SK-N-SH treated with all-trans-retinoic acid at 6 μM for 48 hours (cell line): ENCODE measurements around the gene RASA3.

Source experiments
- ATAC-seq: fragments of 200-7000 bp; cut with Tn5 transposase; 3 replicates; pipeline ENCODE4 v1.9.1; 2020; ENCODE audit warnings: mild to moderate bottlenecking, moderate library complexity
- BACH2 ChIP-seq: fragments of 250-450 bp; sonication (Bioruptor Pico); IDR thresholded peaks from 2 replicates; pipeline ENCODE4 v1.9.0; 2021; ENCODE audit warnings: mild to moderate bottlenecking, borderline replicate concordance
- CSDC2 ChIP-seq: fragments of 250-450 bp; sonication (Bioruptor Pico); IDR thresholded peaks from 2 replicates; pipeline ENCODE4 v1.5.0; 2020; ENCODE audit warnings: mild to moderate bottlenecking, moderate library complexity
- CSRNP3 ChIP-seq: fragments of 250-450 bp; sonication (Bioruptor Pico); IDR thresholded peaks from 2 replicates; pipeline ENCODE4 v1.5.1; 2021; ENCODE audit warnings: mild to moderate bottlenecking, moderate library complexity
- GLIS3 ChIP-seq: fragments of 250-450 bp; sonication (Bioruptor Pico); IDR thresholded peaks from 2 replicates; pipeline ENCODE4 v1.5.0; 2020; ENCODE audit warnings: mild to moderate bottlenecking, moderate library complexity
- ISL1 ChIP-seq: fragments of 250-450 bp; sonication (Bioruptor Pico); IDR thresholded peaks from 2 replicates; pipeline ENCODE4 v2.1.2; 2022; ENCODE audit warnings: mild to moderate bottlenecking, moderate library complexity
- OSR1 ChIP-seq: fragments of 250-450 bp; sonication (Bioruptor Pico); IDR thresholded peaks from 2 replicates; pipeline ENCODE4 v1.8.0; 2022; ENCODE audit warnings: moderate library complexity, mild to moderate bottlenecking, inconsistent platforms
- POU6F1 ChIP-seq: fragments of 250-450 bp; sonication (Bioruptor Pico); IDR thresholded peaks from 2 replicates; pipeline ENCODE4 v1.8.0; 2021; ENCODE audit warnings: low read depth, mild to moderate bottlenecking, moderate library complexity, borderline replicate concordance
- PPARA ChIP-seq: fragments of 250-450 bp; sonication (Bioruptor Pico); IDR thresholded peaks from 2 replicates; pipeline ENCODE4 v1.5.0; 2020; ENCODE audit warnings: mild to moderate bottlenecking, borderline replicate concordance
- RARB ChIP-seq: fragments of 250-450 bp; sonication (Bioruptor Pico); IDR thresholded peaks from 2 replicates; pipeline ENCODE4 v1.8.0; 2021; ENCODE audit warnings: mild to moderate bottlenecking, moderate library complexity
- SNAI2 ChIP-seq: fragments of 250-450 bp; sonication (Bioruptor Pico); IDR thresholded peaks from 2 replicates; pipeline ENCODE4 v1.5.0; 2020; ENCODE audit warnings: mild to moderate bottlenecking, moderate library complexity
- TCF4 ChIP-seq: fragments of 250-450 bp; sonication (Bioruptor Pico); IDR thresholded peaks from 2 replicates; pipeline ENCODE4 v1.8.0; 2021; ENCODE audit warnings: mild to moderate bottlenecking, moderate library complexity, borderline replicate concordance
- TOX ChIP-seq: fragments of 250-450 bp; sonication (Bioruptor Pico); IDR thresholded peaks from 2 replicates; pipeline ENCODE4 v1.8.0; 2021; ENCODE audit warnings: mild to moderate bottlenecking, moderate library complexity, borderline replicate concordance
- ZC3H10 ChIP-seq: fragments of 250-450 bp; sonication (Bioruptor Pico); IDR thresholded peaks from 2 replicates; pipeline ENCODE4 v1.5.1; 2021; ENCODE audit warnings: mild to moderate bottlenecking, moderate library complexity
- ZFP3 ChIP-seq: fragments of 250-450 bp; sonication (Bioruptor Pico); IDR thresholded peaks from 2 replicates; pipeline ENCODE4 v1.5.0; 2020; ENCODE audit warnings: mild to moderate bottlenecking, moderate library complexity
- ZFP30 ChIP-seq: fragments of 450-650 bp; formaldehyde crosslinking; IDR thresholded peaks from 2 replicates; pipeline ENCODE4 v1.5.0; 2022; ENCODE audit warnings: mild to moderate bottlenecking, moderate library complexity
- ZNF70 ChIP-seq: fragments of 450-650 bp; formaldehyde crosslinking; IDR thresholded peaks from 2 replicates; pipeline ENCODE4 v1.5.0; 2020; ENCODE audit warnings: mild to moderate bottlenecking, moderate library complexity
- ZNF8 ChIP-seq: fragments of 450-650 bp; formaldehyde crosslinking; IDR thresholded peaks from 2 replicates; pipeline ENCODE4 v1.5.0; 2020; ENCODE audit warnings: mild to moderate bottlenecking, moderate library complexity
- TF ChIP-seq, protein P1 (sequence below): fragments of 250-450 bp; sonication (Bioruptor Pico); IDR thresholded peaks from 2 replicates; pipeline ENCODE4 v1.5.0; 2020; ENCODE audit warnings: mild to moderate bottlenecking, moderate library complexity
- TF ChIP-seq, protein P2 (sequence below): fragments of 250-450 bp; sonication (Bioruptor Pico); IDR thresholded peaks from 2 replicates; pipeline ENCODE4 v1.8.0; 2020; ENCODE audit warnings: mild to moderate bottlenecking, moderate library complexity, borderline replicate concordance

Gene RASA3

DNA sequence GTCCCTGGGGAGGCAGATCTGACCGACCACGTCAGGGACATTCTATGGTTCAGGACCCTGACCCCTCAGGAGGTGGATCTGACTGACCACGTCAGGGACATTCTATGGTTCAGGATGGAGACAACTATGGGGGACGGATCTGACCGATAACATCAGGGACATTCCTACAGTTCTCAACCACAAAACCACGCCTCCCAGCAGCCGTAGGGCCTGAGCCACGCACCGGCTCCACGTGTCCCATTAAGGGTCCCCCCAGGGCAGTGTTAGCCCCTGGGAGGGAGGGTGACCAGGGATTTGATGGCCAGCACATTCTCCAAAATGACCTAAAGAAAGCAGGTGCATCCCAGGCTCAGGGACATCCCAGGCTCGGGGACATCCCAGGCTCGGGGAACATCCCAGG is 109.5 kb downstream of the RASA3 start:
- no peak for ATAC-seq
- TF ChIP-seq BACH2 (CRISPR knock-in tag) (no peak), ISL1 (no peak), TOX (CRISPR knock-in tag) (no peak), ZFP3 (CRISPR knock-in tag) (no peak), ZFP30 (CRISPR knock-in tag) (no peak), PPARA (CRISPR knock-in tag) (no peak), SNAI2 (CRISPR knock-in tag) (no peak), OSR1 (CRISPR knock-in tag) (no peak)
- TF ChIP-seq, protein P1, sequence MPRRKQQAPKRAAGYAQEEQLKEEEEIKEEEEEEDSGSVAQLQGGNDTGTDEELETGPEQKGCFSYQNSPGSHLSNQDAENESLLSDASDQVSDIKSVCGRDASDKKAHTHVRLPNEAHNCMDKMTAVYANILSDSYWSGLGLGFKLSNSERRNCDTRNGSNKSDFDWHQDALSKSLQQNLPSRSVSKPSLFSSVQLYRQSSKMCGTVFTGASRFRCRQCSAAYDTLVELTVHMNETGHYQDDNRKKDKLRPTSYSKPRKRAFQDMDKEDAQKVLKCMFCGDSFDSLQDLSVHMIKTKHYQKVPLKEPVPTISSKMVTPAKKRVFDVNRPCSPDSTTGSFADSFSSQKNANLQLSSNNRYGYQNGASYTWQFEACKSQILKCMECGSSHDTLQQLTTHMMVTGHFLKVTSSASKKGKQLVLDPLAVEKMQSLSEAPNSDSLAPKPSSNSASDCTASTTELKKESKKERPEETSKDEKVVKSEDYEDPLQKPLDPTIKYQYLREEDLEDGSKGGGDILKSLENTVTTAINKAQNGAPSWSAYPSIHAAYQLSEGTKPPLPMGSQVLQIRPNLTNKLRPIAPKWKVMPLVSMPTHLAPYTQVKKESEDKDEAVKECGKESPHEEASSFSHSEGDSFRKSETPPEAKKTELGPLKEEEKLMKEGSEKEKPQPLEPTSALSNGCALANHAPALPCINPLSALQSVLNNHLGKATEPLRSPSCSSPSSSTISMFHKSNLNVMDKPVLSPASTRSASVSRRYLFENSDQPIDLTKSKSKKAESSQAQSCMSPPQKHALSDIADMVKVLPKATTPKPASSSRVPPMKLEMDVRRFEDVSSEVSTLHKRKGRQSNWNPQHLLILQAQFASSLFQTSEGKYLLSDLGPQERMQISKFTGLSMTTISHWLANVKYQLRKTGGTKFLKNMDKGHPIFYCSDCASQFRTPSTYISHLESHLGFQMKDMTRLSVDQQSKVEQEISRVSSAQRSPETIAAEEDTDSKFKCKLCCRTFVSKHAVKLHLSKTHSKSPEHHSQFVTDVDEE, result no peak

- TF ChIP-seq TCF4, result no peak
- no peak for TF ChIP-seq PPARA (CRISPR knock-in tag)
- TF ChIP-seq, protein P2, sequence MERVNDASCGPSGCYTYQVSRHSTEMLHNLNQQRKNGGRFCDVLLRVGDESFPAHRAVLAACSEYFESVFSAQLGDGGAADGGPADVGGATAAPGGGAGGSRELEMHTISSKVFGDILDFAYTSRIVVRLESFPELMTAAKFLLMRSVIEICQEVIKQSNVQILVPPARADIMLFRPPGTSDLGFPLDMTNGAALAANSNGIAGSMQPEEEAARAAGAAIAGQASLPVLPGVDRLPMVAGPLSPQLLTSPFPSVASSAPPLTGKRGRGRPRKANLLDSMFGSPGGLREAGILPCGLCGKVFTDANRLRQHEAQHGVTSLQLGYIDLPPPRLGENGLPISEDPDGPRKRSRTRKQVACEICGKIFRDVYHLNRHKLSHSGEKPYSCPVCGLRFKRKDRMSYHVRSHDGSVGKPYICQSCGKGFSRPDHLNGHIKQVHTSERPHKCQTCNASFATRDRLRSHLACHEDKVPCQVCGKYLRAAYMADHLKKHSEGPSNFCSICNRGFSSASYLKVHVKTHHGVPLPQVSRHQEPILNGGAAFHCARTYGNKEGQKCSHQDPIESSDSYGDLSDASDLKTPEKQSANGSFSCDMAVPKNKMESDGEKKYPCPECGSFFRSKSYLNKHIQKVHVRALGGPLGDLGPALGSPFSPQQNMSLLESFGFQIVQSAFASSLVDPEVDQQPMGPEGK (CRISPR knock-in tag), result no peak
- TF ChIP-seq POU6F1 (CRISPR knock-in tag), result no peak
- no peak for TF ChIP-seq CSDC2 (CRISPR knock-in tag)
- TF ChIP-seq RARB, result no peak
- no peak for TF ChIP-seq ZNF70
- no peak for TF ChIP-seq GLIS3
- no peak for TF ChIP-seq ZFP30 (CRISPR knock-in tag)
- no peak for TF ChIP-seq ZC3H10
- no peak for TF ChIP-seq CSRNP3
- no peak for TF ChIP-seq ISL1
- TF ChIP-seq ZFP3 (CRISPR knock-in tag), result no peak
- no peak for TF ChIP-seq TOX (CRISPR knock-in tag)
- TF ChIP-seq, protein P1, result no peak
- ATAC-seq, result no peak
Observed at GRCh38 chr13:114022309-114022669, 110.1 kb downstream of the RASA3 start.

- TF ChIP-seq GLIS3 (no peak), PPARA (CRISPR knock-in tag) (no peak), TCF4 (no peak), ZC3H10 (no peak), ZNF8 (CRISPR knock-in tag) (no peak), BACH2 (CRISPR knock-in tag) (no peak), ZNF70 (no peak)
- TF ChIP-seq, protein P1, result no peak
- TF ChIP-seq, protein P2 (CRISPR knock-in tag), result no peak
- ATAC-seq, result no peak
Observed at GRCh38 chr13:114021464-114022308, 110.7 kb downstream of the RASA3 start.
